HG03432 (cell line): Measurements from ENCODE around the gene CPAMD8.
"Not testable (repeated sequence)": the region's sequence is repeated elsewhere in the genome, so short reads cannot be mapped to it uniquely, and the experiment has no call there.

ENCODE experiments used
- ATAC-seq: cut with Tn5 transposase; IDR thresholded peaks from one replicate; pipeline ENCODE4 v1.9.1; 2021; ENCODE audit warnings: mild to moderate bottlenecking, moderate library complexity; ENCODE audit not compliant: unreplicated experiment

CPAMD8 gene

DNA sequence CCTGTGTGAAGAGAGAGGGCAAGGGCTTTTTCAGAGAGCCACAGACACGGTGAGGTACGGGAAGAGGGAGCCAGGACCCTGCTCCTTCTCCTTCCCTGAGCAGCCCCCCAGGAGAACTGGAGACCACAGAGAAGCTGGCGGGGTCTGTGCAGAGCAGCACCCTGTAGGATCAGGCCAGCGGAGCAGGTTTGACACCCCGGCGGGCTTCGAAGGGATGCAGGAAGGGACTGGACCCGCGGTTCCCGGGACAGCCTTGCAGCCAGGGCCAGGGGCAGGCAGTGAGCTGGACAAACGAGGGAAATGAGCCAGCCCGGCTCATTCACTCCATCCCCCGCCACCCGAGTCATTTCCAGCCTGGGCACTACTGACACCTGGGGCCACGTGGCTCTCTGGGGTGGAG, 22.2 kb downstream of the CPAMD8 start:
- ATAC-seq = no peak

DNA sequence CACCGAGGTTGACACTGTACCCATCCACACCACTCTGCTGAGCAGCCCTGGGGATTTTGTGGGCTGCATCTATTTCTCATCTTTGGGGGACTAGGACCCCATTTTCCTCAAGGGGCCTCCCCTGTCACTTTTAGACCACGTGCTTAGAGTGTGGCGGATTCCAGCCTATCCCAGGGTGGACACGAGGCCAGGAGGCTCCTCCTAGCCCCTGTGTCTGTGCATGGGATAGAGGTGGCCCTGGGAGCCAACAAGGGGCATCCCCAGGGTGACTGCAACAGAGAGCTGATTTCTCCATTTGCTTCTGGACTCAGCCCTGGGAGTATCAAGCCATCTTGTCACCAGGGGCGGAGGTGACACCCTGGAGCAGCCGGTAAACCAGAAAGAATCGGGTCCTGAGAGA, 24.2 kb downstream of the CPAMD8 start:
- ATAC-seq = no peak

DNA sequence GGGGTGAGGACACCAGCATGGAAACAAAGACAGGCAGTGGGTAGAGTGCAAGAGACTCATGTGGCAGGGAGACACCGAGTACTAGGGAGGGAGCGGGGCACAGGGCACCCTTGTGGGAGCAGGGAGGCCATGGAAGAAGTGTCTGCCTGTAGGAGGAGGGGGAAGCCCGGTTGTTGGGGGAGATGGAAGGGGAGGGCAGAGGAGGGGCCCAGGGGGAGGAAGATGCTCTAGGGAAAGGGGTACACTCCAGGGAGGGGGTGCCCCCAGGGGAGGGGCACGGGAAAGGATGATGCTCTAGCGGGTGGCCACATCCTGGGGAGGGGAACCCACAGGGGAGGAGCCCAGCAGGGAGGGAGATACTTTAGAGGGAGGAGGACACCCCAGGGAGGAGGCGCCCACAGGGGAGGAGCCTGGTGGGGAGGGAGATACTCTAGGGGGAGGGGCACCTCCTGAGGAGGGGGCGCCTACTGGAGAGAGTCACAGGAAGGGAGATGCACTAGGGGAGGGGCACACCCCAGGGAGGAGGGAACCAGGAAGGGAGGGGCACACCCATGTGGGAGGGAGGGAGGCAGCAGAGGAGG, 24.9 kb downstream of the CPAMD8 start:
- no peak for ATAC-seq

DNA sequence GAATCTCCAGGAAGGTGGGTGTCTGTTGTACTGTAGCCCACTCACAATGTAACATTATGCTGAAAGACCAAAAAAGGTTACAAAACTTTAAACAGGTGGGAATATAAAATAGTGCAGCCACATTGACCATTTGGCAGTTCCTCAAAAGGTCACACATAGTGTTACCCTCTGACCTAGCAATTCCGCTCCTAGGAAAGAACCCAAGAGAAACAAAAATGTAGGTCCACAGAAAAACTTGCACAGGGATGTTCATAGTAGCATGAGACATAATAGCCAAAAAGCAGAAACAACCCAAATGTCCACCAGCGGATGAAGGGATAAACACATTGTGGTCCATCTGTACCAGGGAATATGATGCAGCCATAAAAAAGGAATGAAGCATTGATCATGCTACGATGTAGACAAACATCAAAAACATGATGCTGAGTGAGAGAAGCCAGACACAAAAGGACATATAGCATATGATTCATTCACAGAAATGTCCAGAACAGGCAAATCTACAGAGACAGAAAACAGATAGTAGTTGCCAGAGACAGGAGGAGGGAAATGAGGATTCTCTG, 27.9 kb downstream of the CPAMD8 start:
- ATAC-seq = no peak

DNA sequence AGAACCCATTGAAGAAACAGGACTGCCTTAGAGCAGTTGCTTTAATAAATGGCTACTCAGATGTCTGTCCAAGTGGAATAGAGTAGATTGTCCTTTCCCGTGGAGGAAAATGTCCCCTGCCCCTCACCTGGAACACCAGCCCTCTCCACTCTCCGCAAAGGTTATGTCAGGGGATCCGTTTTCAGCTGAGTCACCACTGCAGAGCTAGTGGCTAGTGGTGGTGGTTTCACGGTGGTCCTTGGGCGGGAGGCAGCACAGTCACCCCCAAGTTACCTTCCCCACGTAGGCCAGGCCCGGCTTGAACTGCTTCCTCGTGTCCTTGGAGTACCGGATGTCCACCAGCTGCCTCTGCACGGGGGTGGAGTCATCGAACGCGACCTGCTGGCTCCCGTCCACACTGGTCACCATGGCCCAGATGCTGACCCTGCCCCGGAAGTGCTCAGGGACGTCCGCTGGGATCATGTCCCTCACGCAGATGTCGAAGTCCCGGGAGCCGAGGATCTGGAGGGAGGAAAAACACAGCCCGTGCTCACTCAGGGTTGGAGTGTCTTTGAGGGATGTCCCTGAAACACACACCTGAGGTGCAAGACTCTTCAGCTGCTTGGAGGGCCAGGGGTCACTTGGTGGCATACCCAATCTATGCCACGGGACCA, 29.6 kb downstream of the CPAMD8 start:
- ATAC-seq = not testable (repeated sequence)

DNA sequence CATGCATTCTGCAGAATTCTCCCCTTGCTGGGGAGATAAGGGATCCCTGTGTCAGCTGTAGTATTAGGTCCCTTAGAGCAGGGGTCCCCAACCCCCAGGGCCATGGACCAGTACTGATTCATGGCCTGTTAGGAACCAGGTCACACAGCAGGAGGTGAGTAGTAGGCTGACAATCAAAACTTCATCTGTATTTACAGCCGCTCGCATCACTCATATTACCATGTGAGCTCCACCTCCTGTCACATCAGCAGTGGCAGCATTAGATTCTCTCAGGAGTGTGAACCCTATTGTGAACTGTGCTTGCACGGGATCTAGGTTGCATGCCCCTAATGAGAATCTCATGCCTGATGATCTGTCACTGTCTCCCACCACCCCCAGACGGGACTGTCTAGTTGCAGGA, 37.9 kb downstream of the CPAMD8 start:
- no peak for ATAC-seq

DNA sequence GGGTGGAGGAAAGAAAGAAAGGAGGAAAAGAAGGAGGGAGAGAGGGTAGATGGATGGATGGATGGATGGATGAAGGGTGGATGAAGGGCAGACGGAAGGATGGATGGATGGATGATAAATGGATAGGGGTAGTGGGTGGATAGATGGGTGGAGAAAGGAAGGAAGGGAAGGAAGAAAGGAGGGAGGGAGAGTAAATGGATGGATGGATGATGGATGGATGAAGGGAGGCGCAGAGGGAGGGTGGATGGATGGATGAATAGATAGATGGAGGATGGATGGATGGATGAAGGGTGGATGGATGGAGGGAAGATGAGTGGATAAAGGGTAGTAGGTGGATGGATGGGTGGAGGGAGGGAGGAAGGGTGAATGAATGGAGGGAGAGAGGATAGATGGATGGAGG, 41.2 kb downstream of the CPAMD8 start:
- ATAC-seq = no peak

DNA sequence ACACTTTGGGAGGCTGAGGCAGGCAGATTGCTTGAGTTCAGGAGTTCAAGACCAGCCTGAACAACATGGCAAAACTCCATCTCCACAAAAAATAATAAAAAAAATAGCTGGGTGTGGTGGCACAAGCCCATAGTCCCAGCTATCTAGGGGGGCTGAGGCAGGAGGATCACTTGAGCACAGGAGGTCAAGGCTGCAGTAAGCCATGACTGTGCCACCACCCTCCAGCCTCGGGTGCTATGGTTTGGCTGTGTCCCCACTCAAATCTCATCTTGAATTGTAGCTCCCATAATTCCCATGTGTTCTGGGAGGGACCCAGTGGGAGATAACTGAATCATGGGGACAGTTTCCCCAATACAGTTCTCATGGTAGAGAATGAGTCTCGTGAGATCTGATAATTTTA, 44.0 kb downstream of the CPAMD8 start:
- ATAC-seq = not testable (repeated sequence)

DNA sequence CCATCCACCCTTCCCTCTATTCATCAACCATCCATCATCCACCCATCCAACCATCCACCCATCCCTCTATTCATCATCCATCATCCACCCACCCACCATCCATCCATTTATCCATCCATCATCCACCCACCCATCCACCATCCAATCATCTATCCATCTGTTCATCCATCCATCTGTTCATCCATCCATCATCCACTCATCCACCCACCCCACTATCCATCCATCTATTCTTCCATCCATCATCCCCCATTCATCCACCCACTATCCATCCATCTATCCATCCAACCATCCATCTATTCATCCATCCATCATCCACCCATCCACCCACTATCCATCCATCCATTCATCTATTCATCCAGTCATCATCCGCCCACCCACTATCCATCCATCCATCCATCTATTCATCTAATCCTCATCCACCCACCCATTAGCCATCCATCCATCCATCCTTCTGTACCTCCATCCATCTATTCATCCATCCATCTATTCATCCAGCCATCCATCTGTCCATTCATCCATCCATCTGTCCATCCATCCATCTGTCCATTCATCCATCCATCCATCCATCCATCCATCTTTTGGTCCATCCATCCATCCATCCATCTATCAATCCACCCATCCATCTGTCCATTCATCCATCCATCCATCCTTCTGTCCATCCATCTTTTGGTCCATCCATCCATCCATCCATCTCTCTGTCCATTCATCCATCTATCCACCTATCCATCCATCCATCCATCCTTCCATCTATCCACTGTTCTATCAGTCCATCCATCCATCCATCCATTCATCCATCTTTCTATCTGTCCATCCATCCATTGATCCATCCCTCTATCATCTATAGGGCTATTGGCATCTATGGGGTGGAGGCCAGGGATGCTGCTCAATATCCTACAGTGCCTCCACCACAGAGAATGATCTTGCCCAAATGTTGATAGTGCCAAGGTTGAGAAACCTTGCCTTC, 47.5 kb downstream of the CPAMD8 start:
- ATAC-seq = no peak

DNA sequence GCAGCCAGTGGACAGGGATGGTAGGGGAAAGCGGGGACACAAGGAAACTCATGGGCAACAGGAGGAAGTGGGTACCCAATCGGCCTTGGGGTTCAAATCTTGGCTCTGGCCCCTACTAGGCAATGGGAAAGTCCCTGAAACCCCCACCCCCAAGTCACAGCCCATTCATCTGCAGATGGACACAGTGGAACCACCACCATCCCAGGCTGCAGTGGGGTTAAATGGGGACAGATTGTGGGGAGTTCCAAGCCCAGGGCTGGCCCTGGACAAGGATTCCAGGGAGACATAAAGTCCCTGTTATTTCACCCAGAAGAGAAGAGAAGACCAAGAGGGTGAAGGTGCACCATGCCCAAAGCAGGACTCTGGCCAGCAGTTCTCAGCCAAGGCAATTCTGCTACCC, 48.5 kb downstream of the CPAMD8 start:
- no peak for ATAC-seq

DNA sequence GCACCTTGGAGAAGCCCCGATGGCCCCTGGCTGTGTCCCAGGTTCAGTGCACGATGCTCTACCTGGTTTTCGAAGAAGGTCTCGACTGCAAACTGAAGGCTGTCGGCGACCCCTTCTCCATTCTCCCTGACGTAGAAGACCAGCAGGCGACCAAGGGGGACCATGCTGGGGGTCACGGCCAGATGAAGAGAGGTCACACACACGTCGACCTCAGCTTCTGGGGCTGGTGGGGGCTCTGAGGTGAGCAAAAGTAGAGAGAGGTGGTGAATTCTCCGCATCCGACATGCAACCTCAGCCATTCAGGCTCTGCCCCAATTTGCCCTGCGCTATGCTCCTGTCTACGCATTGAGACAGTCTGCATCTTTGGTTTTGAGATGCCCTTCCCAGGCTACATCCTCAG, 49.3 kb downstream of the CPAMD8 start:
- ATAC-seq = no peak

DNA sequence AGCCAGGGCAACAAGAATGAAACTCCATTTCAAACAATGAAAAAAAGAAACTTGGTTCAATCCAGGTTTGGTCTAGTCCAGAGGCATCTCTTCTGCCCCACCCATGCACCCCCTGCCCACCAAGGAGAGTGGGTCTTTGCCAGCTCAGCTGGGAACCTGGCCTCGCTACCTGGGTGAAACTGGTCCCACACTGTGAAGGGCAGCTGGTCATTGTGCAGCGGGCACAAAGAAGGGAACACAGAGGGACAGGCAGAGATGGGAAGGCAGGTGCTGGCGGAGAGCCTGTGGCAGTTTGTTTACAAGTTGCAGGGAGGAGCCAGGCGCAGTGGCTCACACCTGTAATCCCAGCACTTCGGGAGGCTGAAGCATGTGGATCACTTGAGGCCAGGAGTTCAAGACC, 50.2 kb downstream of the CPAMD8 start:
- no peak for ATAC-seq

DNA sequence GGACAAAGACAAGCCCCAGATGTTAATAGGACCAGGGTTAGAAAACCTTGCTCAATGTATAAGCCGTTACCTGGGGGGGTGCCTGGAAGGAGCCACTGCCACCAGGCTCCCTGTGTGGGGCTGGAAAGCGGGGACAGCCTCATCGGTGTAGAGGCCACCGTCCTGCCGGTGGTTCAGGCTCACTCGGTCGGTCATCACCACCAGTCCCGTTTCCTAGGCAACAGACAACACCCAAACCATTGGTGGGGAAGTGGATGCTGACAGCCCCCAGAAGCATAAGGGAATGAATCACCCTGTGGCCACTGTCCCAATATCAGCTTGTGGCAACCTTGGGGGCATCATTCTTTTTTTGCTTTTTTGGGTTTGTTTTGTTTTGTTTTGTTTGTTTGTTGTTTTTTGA, 55.8 kb downstream of the CPAMD8 start:
- no peak for ATAC-seq

DNA sequence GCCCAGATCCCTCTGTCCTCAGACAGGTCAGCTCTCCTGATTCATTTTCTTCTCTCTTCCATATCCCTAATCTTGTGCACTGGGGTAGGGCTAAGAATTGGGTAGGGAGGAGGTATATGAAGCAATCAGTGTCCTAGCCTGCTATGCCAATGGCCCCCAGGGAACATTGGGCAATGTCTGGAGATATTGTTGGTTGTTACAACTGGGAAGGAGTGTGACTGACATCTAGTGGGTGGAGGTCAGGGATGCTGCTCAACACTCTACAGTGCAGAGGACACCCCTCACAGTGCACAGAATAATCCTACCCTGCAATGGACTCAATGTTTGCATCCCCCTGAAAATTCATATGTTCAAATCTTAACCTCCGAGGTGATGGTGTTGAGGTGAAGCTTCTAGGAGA, 57.5 kb downstream of the CPAMD8 start:
- no peak for ATAC-seq

DNA sequence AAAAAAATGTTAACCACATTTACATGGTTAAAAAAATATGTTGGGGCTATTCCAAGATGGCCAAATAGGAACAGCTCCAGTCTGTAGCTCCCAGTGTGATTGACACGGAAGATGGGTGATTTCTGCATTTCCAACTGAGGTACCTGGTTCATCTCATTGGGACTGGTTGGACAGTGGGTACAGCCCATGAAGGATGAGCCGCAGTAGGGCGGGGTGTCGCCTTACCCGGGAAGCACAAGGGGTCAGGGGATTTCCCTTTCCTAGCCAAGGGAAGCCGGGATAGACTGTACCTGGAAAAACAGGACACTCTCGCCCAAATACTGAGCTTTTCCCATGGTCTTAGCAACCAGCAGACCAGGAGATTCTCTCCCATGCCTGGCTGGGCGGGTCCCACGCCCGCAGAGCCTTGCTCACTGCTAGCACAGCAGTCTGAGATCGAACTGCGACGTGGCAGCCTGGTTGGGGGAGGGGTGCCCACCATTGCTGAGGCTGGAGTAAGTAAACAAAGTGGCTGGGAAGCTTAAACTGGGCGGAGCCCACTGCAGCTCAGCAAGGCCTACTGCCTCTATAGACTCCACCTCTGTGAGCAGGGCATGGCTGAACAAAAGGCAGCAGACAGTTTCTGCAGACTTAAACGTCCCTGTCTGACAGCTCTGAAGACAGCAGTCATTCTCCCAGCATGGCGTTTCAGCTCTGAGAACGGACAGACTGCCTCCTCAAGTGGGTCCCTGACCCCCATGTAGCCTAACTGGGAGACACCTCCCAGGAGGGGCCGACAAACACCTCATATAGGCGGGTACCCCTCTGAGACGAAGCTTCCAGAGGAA, 65.4 kb downstream of the CPAMD8 start:
- not testable (repeated sequence) for ATAC-seq

DNA sequence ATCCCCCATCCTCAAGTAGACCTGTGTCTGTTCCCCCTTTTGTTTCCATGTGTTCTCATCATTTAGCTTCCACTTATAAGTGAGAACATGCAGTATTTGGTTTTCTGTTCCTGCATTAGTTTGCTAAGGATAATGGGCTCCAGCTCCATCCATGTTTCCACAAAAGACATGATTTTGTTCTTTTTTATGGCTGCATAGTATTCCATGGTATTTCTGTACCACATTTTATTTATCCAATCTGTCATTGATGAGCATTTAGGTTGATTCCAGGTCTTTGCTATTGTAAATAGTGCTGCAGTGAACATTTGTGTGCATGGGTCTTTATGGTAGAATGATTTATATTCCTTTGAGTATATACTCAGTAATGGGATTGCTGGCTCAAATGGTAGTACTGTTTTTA, 68.3 kb downstream of the CPAMD8 start:
- not testable (repeated sequence) for ATAC-seq

DNA sequence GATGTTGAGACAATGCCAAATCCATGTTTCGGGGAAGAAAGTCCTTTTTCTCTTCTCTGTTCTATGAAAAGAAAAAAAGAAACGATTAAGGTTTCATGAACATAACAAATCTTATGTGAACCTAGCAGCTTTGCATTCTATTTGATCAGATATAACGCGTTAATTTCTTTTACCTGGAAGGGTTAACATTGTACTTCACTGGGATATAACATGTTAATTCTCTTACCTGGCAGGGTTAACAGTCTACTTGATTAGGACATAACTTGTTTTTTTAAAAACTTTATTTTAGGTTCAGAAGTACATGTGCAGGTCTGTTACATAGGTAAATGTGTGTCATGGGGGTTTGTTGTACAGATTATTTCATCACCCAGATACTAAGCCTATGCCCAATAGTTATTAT, 68.8 kb downstream of the CPAMD8 start:
- no peak for ATAC-seq

DNA sequence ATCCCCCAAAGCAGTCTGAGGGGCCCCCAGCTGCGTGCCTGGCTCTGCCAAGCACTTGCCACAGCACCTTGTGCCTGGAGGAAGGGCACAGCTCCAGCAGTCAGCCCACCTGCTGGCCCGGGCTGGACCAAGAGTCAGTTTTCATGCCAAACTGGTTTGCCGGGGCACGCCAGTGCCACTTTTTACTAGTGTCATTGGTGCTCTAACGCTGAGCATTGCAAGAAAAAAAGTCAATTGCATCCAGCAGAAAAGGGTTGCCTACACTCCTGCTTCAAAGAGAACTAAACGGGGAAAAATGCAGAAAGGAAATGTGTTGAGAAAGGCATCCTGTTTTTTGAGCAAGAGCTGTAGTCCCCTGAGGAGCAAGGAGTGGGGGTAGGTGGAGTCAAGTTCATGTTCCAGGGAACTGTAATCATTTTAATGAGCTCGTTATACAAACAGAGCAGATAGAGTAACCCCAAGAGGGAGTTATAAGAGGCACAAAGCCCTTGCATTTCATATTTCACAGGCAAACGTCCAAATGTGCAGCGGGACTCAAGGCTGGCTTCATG, 69.4 kb downstream of the CPAMD8 start:
- no peak for ATAC-seq

DNA sequence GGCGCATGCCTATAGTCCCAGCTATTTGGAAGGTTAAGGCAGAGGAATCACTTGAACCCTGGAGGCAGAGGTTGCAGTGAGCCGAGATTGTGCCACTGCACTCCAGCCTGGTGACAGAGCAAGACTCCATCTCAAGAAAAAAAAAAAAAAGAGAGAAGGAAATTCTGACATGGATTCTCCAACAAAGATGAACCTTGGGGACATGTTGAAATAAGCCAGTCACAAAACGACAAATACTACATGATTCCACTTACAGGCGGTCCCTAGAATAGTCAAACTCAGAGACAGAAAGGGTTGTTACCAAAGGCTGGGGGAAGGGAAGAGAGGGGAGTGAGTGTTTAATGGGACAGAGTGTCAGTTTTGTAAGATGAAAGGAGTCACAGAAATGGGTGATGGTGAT, 71.4 kb downstream of the CPAMD8 start:
- ATAC-seq = no peak

DNA sequence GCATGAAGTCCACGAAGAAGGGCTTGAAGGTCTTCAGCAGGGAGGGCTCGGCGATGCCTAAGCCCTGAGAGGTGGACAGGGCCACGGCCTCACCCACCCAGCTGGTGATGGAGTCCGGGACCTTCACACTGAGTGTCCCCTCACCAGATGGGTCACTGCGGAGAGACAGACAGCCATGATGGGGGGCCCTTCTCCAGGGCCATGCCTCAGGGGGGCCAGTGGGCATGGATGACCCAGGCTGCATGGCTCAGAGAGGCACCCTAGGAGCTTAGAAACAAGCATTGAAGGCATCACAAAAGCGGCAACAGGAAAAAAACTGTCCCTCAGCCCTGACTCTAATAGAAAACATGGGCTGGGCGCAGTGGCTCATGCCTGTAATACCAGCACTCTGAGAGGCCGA, 74.6 kb downstream of the CPAMD8 start:
- ATAC-seq = no peak
